Measurements from ENCODE around the gene RAPGEF3. TPM values are rescaled to one million over a fixed set of nuclear protein-coding genes. Genes with fewer than 3 reads are reported as not detected.

The RAPGEF3 gene
- total and polyA plus RNA-seq, 9 of the 15 experiments (the other 6 are each of a cell fraction or from before 2014, with no cell fraction given) = 0.03 to 0.78 (median 0.37) TPM; not detected in 1

DNA sequence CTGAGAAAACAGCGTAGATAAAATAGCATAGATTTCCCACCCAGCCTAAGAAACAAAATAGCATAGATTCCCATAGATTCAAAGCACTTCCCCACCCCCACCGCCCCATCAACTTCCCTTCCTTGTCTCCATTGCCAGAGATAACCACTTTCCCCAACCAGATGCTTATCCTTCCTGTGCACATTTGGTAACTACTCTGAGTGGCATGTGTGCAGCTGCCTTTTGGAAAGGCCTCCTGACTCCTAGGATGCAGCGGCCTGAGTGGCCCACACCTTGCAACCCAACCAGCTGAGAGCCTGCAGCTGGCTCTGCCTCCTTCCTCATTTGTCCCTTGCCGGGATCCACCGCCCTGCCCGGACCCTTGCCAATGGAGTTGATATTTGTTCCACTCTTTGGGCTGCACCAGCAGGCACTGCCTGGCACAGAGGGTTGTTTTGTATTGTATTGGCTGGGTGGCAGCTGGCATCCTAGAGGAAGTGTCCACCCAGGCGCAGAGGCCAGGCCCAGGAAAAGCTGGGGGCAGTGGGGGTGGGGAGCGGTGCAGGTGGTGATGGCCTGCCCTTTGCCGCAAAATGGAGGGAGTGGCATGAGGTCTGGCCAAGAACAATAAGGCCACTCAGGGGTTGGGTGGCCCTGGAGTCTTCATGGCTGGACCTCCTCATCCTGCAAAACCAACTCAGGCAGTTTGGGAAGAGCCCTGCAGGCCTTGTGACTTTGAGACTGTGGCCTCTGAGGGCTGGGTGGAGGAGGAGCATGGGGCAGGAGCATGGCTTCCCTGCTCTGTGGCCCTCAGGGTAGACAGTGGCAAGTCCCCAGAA lies 19.3 kb upstream of the RAPGEF3 start (continued):
- TF ChIP-seq MBD2 (IDR thresholded peaks at IDR 0.05; ENCODE audit: borderline replicate concordance, low read depth) (peak; percentile 41; the same call in 1 of the 2 replicates), ZFP30 (CRISPR knock-in tag; IDR thresholded peaks at IDR 0.05; ENCODE audit: borderline replicate concordance) (no peak), SRSF3 (IDR thresholded peaks at IDR 0.05; ENCODE audit: insufficient read depth, low read length) (no peak), SMAD1 (IDR thresholded peaks at IDR 0.05; ENCODE audit: low read depth, low read length, partially characterized antibody) (no peak), MEIS2 (IDR thresholded peaks at IDR 0.05; ENCODE audit: partially characterized antibody) (peak; percentile 65), IFI16 (CRISPR knock-in tag; IDR thresholded peaks at IDR 0.05) (no peak), PHB (CRISPR knock-in tag; IDR thresholded peaks at IDR 0.05) (no peak), ZNF778 (CRISPR knock-in tag; IDR thresholded peaks at IDR 0.05) (no peak), MEF2D (tag; conservative IDR thresholded peaks at IDR 0.05; ENCODE audit: low read depth) (peak; percentile 73), ARID1B (IDR thresholded peaks at IDR 0.05) (peak; percentile 93), DNMT1 (IDR thresholded peaks at IDR 0.05) (no peak), CXXC5 (CRISPR knock-in tag; IDR thresholded peaks at IDR 0.05) (peak; percentile 39), ZNF354B (CRISPR knock-in tag; IDR thresholded peaks at IDR 0.05) (no peak)
- TF ChIP-seq, protein P1, sequence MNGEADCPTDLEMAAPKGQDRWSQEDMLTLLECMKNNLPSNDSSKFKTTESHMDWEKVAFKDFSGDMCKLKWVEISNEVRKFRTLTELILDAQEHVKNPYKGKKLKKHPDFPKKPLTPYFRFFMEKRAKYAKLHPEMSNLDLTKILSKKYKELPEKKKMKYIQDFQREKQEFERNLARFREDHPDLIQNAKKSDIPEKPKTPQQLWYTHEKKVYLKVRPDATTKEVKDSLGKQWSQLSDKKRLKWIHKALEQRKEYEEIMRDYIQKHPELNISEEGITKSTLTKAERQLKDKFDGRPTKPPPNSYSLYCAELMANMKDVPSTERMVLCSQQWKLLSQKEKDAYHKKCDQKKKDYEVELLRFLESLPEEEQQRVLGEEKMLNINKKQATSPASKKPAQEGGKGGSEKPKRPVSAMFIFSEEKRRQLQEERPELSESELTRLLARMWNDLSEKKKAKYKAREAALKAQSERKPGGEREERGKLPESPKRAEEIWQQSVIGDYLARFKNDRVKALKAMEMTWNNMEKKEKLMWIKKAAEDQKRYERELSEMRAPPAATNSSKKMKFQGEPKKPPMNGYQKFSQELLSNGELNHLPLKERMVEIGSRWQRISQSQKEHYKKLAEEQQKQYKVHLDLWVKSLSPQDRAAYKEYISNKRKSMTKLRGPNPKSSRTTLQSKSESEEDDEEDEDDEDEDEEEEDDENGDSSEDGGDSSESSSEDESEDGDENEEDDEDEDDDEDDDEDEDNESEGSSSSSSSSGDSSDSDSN (IDR thresholded peaks at IDR 0.05; ENCODE audit: borderline replicate concordance in 1 of 2, low read depth in 2 of 2, low read length in 2 of 2) = 0 out of 4 replicates have a peak, but pooled peaks of 1 of the 2 experiments have one; percentile 48
- TF ChIP-seq, protein P2, sequence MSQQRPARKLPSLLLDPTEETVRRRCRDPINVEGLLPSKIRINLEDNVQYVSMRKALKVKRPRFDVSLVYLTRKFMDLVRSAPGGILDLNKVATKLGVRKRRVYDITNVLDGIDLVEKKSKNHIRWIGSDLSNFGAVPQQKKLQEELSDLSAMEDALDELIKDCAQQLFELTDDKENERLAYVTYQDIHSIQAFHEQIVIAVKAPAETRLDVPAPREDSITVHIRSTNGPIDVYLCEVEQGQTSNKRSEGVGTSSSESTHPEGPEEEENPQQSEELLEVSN (IDR thresholded peaks at IDR 0.05; ENCODE audit: borderline replicate concordance in 1 of 2, extremely low read depth in 1 of 2, insufficient read depth in 1 of 2, insufficient read length in 1 of 2, low read depth in 1 of 2, low read length in 1 of 2, poor library complexity in 1 of 2, severe bottlenecking in 1 of 2) = no peak
- TF ChIP-seq, protein P3, sequence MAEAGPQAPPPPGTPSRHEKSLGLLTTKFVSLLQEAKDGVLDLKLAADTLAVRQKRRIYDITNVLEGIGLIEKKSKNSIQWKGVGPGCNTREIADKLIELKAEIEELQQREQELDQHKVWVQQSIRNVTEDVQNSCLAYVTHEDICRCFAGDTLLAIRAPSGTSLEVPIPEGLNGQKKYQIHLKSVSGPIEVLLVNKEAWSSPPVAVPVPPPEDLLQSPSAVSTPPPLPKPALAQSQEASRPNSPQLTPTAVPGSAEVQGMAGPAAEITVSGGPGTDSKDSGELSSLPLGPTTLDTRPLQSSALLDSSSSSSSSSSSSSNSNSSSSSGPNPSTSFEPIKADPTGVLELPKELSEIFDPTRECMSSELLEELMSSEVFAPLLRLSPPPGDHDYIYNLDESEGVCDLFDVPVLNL (CRISPR knock-in tag; IDR thresholded peaks at IDR 0.05; ENCODE audit: low read depth) = no peak
- TF ChIP-seq, protein P4, sequence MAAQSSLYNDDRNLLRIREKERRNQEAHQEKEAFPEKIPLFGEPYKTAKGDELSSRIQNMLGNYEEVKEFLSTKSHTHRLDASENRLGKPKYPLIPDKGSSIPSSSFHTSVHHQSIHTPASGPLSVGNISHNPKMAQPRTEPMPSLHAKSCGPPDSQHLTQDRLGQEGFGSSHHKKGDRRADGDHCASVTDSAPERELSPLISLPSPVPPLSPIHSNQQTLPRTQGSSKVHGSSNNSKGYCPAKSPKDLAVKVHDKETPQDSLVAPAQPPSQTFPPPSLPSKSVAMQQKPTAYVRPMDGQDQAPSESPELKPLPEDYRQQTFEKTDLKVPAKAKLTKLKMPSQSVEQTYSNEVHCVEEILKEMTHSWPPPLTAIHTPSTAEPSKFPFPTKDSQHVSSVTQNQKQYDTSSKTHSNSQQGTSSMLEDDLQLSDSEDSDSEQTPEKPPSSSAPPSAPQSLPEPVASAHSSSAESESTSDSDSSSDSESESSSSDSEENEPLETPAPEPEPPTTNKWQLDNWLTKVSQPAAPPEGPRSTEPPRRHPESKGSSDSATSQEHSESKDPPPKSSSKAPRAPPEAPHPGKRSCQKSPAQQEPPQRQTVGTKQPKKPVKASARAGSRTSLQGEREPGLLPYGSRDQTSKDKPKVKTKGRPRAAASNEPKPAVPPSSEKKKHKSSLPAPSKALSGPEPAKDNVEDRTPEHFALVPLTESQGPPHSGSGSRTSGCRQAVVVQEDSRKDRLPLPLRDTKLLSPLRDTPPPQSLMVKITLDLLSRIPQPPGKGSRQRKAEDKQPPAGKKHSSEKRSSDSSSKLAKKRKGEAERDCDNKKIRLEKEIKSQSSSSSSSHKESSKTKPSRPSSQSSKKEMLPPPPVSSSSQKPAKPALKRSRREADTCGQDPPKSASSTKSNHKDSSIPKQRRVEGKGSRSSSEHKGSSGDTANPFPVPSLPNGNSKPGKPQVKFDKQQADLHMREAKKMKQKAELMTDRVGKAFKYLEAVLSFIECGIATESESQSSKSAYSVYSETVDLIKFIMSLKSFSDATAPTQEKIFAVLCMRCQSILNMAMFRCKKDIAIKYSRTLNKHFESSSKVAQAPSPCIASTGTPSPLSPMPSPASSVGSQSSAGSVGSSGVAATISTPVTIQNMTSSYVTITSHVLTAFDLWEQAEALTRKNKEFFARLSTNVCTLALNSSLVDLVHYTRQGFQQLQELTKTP (IDR thresholded peaks at IDR 0.05; ENCODE audit: low read depth in 1 of 2, partially characterized antibody in 2 of 2) = no peak
